GM15510 (cell line): Measurements from ENCODE around the gene APOBEC2.

ENCODE experiments used
- POLR2A ChIP-seq: IDR thresholded peaks from 3 replicates; pipeline ENCODE4 v1.6.1; 2011; ENCODE audit warnings: borderline replicate concordance; ENCODE audit not compliant: insufficient read length; ENCODE audit errors: extremely low read depth

APOBEC2 gene

GRCh38 chr6:41049521-41049920, 3.5 kb upstream of the APOBEC2 start:
- TF ChIP-seq POLR2A = no peak

- no peak for TF ChIP-seq POLR2A
Measured at GRCh38 chr6:41049955-41050354, 3.0 kb upstream of the APOBEC2 start.

GRCh38 chr6:41050536-41050935, 2.5 kb upstream of the APOBEC2 start:
- no peak for TF ChIP-seq POLR2A

GRCh38 chr6:41051873-41052272, 1.1 kb upstream of the APOBEC2 start:
- TF ChIP-seq POLR2A = no peak

- no peak for TF ChIP-seq POLR2A
Measured at GRCh38 chr6:41054511-41054910, 1.5 kb downstream of the APOBEC2 start.

GRCh38 chr6:41055149-41055548, 2.1 kb downstream of the APOBEC2 start:
- no peak for TF ChIP-seq POLR2A

- no peak for TF ChIP-seq POLR2A
Measured at GRCh38 chr6:41056768-41057490, 3.9 kb downstream of the APOBEC2 start.

- no peak for TF ChIP-seq POLR2A
Measured at GRCh38 chr6:41058783-41059181, 5.8 kb downstream of the APOBEC2 start.

- no peak for TF ChIP-seq POLR2A
Measured at GRCh38 chr6:41059556-41059955, 6.6 kb downstream of the APOBEC2 start.

GRCh38 chr6:41061196-41061726, 8.3 kb downstream of the APOBEC2 start:
- TF ChIP-seq POLR2A = no peak

GRCh38 chr6:41062056-41062455, 9.1 kb downstream of the APOBEC2 start:
- no peak for TF ChIP-seq POLR2A

- no peak for TF ChIP-seq POLR2A
Measured at GRCh38 chr6:41063884-41064285, 10.9 kb downstream of the APOBEC2 start.

GRCh38 chr6:41064841-41065240, 11.8 kb downstream of the APOBEC2 start:
- no peak for TF ChIP-seq POLR2A

GRCh38 chr6:41065550-41066026, 12.6 kb downstream of the APOBEC2 start:
- no peak for TF ChIP-seq POLR2A

GRCh38 chr6:41066867-41067304, 13.9 kb downstream of the APOBEC2 start:
- no peak for TF ChIP-seq POLR2A

- TF ChIP-seq POLR2A = no peak
Measured at GRCh38 chr6:41071501-41071922, 18.5 kb downstream of the APOBEC2 start.

- TF ChIP-seq POLR2A = peak; percentile 49
Measured at GRCh38 chr6:41071923-41072835, 19.2 kb downstream of the APOBEC2 start, which contains the start of gene OARD1. Gene OARD1 (minus strand): TSS chr6:41072356. CDS start chr6:41071634, 722 bp downstream.
